Panc1 (cell line): ENCODE data around the gene ASRGL1.

Source experiments
- POLR2AphosphoS5 ChIP-seq: IDR thresholded peaks from 2 replicates; pipeline ENCODE4 v1.6.1; 2012; ENCODE audit warnings: mild to moderate bottlenecking, low read depth, low read length, moderate library complexity
- SIN3A ChIP-seq: IDR thresholded peaks from 2 replicates; pipeline ENCODE4 v1.6.1; 2012; ENCODE audit warnings: low read depth, mild to moderate bottlenecking, low read length, moderate library complexity, borderline replicate concordance; ENCODE audit not compliant: insufficient read depth
- TCF7L2 ChIP-seq: IDR thresholded peaks from 2 replicates; pipeline ENCODE4 v1.6.1; 2011; ENCODE audit warnings: mild to moderate bottlenecking, low read depth, low read length, inconsistent platforms
- TF ChIP-seq, protein P1 (sequence below): fragments of 450-650 bp; IDR thresholded peaks from 2 replicates; pipeline ENCODE4 v1.5.1; 2017; ENCODE audit warnings: mild to moderate bottlenecking

DNA sequence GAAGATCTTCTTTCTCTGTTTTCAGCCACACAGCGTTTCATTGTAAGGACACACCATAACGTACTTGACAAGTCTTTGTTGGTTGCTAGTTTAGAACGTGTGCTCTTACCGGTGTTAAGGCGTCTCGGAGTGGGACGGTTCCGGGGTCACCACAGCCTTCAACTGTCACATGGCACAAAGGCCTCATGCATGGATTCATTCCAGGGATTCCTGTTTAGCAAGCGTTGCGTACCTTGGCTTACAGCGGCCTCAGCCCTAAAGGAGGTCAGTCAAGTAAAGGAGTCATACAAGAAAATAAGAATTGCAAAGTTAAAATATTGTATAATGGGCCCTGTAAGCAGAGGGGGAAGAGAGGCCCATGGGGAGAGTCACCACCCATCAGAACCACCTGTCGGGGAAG lies 79.3 kb downstream of the ASRGL1 start:
- TF ChIP-seq, protein P1, sequence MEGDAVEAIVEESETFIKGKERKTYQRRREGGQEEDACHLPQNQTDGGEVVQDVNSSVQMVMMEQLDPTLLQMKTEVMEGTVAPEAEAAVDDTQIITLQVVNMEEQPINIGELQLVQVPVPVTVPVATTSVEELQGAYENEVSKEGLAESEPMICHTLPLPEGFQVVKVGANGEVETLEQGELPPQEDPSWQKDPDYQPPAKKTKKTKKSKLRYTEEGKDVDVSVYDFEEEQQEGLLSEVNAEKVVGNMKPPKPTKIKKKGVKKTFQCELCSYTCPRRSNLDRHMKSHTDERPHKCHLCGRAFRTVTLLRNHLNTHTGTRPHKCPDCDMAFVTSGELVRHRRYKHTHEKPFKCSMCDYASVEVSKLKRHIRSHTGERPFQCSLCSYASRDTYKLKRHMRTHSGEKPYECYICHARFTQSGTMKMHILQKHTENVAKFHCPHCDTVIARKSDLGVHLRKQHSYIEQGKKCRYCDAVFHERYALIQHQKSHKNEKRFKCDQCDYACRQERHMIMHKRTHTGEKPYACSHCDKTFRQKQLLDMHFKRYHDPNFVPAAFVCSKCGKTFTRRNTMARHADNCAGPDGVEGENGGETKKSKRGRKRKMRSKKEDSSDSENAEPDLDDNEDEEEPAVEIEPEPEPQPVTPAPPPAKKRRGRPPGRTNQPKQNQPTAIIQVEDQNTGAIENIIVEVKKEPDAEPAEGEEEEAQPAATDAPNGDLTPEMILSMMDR, result no peak
- TF ChIP-seq TCF7L2 (no peak), POLR2AphosphoS5 (no peak), SIN3A (no peak)
